Measurements from ENCODE around the gene RAB11A.

- TF ChIP-seq CTCF (IDR thresholded peaks at IDR 0.05) (no peak), TCF7L2 (IDR thresholded peaks at IDR 0.05; ENCODE audit: low read depth, low read length) (no peak), REST (IDR thresholded peaks at IDR 0.05; ENCODE audit: insufficient read depth in 1 of 2, low read depth in 2 of 2, low read length in 1 of 2) (no peak), SIN3A (IDR thresholded peaks at IDR 0.05; ENCODE audit: borderline replicate concordance, insufficient read depth, low read depth, low read length) (no peak), POLR2AphosphoS5 (IDR thresholded peaks at IDR 0.05; ENCODE audit: low read depth, low read length) (no peak)
These were observed 45.1 kb downstream of the RAB11A start for GRCh38 chr15:65914386-65914785.

Data from Panc1 (cell line).